ENCODE results near the gene CYTH4.

CYTH4 gene

GRCh38 chr22:37308385-37309200, 26.3 kb downstream of the CYTH4 start:
- no peak for DNase-seq (ENCODE audit: low read depth in 1 of 2, low spot score in 1 of 2)

GRCh38 chr22:37309211-37310074, 27.1 kb downstream of the CYTH4 start:
- no peak for DNase-seq (ENCODE audit: low read depth in 1 of 2, low spot score in 1 of 2)

GRCh38 chr22:37310075-37310606, 27.8 kb downstream of the CYTH4 start:
- no peak for DNase-seq (ENCODE audit: low read depth in 1 of 2, low spot score in 1 of 2)

- no peak for DNase-seq (ENCODE audit: low read depth in 1 of 2, low spot score in 1 of 2)
These were observed 28.7 kb downstream of the CYTH4 start for GRCh38 chr22:37310815-37311595.

DNA sequence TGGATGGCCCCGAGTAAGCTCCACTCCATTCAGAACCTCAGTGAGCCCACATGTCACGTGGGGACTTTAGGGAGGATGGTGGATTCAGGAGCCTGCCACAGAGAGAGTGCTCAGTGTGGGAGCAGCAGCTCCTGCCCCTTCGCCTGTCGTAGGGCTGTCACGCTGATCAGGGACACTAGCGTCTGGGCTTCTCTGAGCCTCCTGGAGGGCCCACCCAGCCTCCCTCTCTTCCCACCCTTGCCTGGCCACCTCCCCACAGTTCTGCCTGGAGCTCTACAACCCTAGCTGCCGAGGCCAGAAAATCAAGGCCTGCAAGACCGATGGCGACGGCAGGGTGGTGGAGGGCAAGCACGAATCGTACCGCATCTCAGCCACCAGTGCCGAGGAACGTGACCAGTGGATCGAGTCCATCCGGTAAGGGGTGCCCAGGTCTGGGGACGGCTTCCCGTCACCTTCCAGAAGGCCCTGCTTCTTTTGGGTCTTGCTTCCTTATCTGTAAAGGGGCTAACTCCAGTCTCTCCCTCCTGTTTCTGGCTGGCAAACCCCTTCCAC, 29.5 kb downstream of the CYTH4 start:
- no peak for DNase-seq (ENCODE audit: low read depth in 1 of 2, low spot score in 1 of 2)

GRCh38 chr22:37312549-37313183, 30.4 kb downstream of the CYTH4 start:
- no peak for DNase-seq (ENCODE audit: low read depth in 1 of 2, low spot score in 1 of 2)

DNA sequence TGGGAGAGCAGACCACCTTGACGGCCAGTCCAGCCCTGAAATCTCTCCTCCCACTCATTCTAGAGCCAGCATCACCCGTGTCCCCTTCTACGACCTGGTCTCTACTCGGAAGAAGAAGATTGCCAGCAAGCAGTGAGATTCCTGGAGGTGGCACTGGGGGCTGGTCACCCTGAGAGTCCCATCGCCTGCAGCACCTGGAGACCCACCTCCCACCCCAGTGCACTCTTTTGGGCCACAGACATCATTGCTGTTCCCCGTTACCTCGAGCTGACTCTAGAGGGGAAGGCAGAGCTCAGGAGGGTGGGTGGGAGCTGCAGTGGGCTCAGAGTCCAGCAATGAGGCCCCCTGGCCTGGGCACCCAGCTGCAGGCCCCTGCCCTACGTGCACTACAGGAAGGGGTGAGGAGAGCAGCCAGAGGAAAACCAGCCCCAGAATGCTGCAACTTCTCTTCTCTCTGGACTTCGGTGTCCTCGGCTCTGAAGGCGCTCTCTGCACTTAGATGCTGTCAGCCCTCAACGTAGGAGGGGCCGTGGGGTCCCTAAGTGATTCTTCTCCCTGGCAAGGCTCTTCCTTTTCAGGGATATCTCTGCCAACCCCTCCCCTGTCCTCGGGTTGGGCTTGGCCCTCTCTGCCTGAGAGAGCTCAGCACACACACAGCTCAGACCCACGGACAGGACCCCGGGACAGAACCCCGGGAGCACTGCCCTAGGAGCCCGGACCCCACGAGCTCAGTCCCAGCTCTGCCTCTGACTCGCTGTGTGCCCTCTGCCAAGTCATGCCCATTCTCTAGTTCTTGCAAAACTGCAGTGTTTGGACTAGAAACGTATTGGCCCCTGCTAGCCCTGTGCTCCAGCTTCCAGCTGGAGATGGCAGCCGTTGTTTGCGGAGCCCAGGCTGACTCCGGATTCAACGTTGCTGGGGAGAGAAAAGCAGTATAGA, 31.3 kb downstream of the CYTH4 start:
- no peak for DNase-seq (ENCODE audit: low read depth in 1 of 2, low spot score in 1 of 2)

DNA sequence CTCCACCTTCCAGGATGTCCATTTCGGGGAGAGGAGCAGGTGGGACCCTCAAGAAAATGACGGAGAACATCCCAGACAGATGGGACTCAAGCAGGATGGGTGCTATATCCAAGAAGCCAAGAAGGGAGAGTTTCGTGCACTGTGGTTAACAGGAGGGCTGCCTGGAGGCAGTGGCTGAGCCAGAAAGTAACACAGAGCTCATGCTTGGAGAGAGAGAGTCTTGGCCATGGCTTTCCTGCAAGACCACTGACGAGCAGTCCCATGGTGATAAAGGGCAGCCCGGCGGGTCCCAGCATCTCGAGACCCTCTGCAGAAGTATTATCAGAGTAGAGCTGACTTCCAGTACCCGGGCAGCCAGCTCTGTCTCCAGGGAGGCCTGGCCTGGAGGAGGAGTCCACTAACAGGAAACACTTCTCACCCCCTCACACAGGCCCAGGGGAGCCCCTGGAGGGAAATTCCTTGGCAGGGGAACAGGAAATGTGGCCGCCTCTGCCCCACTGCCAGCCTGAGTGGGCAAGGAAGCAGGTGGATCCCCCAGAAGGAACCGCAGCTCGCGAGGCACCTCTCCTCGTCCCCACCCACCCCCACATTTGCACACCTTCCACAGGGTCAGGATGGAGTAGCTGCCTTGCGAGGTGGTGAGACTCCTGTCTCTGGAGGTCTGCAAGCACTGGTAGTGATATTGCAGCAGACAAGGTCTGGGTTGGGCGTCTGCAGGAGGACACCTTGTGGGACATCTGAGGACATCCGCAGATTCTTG, 32.2 kb downstream of the CYTH4 start:
- no peak for DNase-seq (ENCODE audit: low read depth in 1 of 2, low spot score in 1 of 2)

- DNase-seq (ENCODE audit: low read depth in 1 of 2, low spot score in 1 of 2) = no peak
These were observed 34.1 kb downstream of the CYTH4 start for GRCh38 chr22:37316405-37316804.

GRCh38 chr22:37316875-37317371, 34.6 kb downstream of the CYTH4 start:
- peak; percentile 42 to 67 for DNase-seq (ENCODE audit: low read depth in 1 of 2, low spot score in 1 of 2)

DNA sequence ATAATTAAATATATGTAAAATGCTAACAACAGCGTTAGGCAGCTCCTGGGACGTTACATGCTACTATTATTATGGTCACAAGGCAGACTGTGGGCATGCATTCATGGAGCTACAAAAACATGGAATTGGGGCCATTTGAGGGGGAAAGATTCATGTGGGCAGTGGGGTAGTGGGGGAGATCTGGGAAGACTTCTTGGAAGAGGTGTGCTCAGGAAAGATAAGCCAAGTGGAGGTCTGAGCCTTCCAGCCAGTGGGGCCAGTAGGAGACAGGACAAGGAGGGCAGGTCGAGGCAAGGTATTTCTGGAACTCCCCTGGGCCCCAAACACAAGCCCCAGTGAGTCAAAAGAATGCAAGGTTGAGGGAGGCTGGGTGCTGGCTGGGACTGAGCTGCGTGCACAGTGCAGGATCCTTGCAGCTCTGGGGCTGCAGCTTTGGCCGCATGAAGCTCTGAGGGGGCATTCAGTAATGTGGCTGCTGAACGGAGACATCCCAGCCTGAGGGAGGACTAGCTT, 35.4 kb downstream of the CYTH4 start:
- no peak for DNase-seq (ENCODE audit: low read depth in 1 of 2, low spot score in 1 of 2)

- no peak for DNase-seq (ENCODE audit: low read depth in 1 of 2, low spot score in 1 of 2)
These were observed 36.2 kb downstream of the CYTH4 start for GRCh38 chr22:37318364-37319109.

DNA sequence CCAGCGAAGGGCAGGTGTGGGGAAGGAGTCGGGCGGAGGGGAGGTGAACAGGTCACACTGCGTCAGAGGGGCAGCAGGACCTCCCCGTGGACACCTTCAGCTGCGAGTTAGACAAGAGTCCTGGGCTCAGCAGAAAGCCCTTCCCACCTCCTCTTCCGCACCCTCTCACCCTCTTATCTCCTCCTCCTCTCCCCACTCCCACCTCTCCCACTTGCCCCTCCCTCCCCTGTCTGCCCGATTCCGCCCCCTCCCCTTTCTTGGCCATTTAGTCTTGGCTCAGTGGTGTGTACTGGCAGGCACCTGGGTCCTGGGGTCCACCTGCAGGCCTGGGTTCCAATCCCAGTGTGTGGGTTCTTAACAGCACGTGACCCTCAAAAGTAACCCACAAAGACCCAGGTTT, 37.2 kb downstream of the CYTH4 start:
- DNase-seq (ENCODE audit: low read depth in 1 of 2, low spot score in 1 of 2) = no peak

GRCh38 chr22:37320726-37321677, 38.7 kb downstream of the CYTH4 start:
- DNase-seq (ENCODE audit: low read depth in 1 of 2, low spot score in 1 of 2) = no peak

- no peak for DNase-seq (ENCODE audit: low read depth in 1 of 2, low spot score in 1 of 2)
These were observed 42.2 kb downstream of the CYTH4 start for GRCh38 chr22:37324340-37325038.

- DNase-seq (ENCODE audit: low read depth in 1 of 2, low spot score in 1 of 2) = no peak
These were observed 42.7 kb downstream of the CYTH4 start for GRCh38 chr22:37325039-37325395.

Measured in activated CD4-positive, alpha-beta T cell treated with anti-CD3 and anti-CD28 coated beads, Interleukin-2, amount 50 U/mL, for 24 hours (primary cell).